D721Med (cell line): Measurements from ENCODE around the gene RPL10.

Experiments used
- DNase-seq: peaks from one replicate; pipeline ENCODE4 v3.0.0; 2011; ENCODE audit warnings: low spot score; ENCODE audit not compliant: insufficient read length
- FAIRE-seq: peaks from 2 replicates; lab custom pipeline; 2011; peaks lifted over from hg19 to GRCh38; lab: Jason Lieb, UNC
- TF ChIP-seq, protein P1 (sequence below): IDR thresholded peaks from 2 replicates; pipeline ENCODE4 v1.5.1; 2012; ENCODE audit warnings: mild to moderate bottlenecking, control low read depth; ENCODE audit not compliant: insufficient read depth; ENCODE audit errors: missing control alignments

The RPL10 gene

DNA sequence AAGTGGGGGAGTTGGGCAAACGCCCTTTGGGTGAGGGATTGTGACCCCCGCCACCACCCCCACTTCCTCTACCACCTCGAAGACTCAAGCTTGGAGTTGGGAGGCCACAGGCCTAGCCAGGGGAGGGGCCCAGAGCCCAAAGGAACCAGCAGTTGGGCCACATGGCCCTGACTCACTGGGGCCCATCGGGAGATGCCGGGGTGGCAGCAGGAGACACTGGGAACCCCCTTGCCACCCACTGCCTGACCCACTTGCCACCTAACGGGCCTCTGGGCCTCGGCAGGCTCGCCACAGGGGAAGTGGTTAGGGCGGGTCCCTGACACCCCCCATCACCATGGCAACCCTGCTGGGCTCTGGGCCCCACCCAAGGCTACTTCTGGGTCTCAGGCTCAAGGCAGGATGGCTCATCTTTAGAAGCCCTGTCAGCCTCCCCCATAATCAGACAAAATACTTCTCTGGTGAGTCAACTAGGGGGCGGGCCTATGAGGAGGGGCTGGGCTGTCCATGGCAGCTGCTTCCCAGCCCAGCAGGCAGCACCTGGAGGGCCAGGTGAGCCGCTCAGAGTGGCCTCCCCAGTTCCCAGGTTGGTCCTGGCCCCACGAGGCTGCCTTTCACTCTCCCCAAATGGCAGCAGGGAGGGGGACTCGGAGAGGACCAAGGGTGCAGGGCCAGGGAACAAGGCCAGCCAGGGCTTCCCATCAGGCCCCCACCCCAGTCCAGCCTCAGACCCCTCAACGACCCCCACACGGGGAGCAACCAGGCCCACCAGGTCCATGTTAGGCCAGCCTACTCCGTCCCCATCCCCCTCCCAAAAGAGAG is 29.3 kb upstream of the RPL10 start:
- FAIRE-seq (no peak), DNase-seq (no peak)
- TF ChIP-seq, protein P1, sequence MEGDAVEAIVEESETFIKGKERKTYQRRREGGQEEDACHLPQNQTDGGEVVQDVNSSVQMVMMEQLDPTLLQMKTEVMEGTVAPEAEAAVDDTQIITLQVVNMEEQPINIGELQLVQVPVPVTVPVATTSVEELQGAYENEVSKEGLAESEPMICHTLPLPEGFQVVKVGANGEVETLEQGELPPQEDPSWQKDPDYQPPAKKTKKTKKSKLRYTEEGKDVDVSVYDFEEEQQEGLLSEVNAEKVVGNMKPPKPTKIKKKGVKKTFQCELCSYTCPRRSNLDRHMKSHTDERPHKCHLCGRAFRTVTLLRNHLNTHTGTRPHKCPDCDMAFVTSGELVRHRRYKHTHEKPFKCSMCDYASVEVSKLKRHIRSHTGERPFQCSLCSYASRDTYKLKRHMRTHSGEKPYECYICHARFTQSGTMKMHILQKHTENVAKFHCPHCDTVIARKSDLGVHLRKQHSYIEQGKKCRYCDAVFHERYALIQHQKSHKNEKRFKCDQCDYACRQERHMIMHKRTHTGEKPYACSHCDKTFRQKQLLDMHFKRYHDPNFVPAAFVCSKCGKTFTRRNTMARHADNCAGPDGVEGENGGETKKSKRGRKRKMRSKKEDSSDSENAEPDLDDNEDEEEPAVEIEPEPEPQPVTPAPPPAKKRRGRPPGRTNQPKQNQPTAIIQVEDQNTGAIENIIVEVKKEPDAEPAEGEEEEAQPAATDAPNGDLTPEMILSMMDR = no peak

DNA sequence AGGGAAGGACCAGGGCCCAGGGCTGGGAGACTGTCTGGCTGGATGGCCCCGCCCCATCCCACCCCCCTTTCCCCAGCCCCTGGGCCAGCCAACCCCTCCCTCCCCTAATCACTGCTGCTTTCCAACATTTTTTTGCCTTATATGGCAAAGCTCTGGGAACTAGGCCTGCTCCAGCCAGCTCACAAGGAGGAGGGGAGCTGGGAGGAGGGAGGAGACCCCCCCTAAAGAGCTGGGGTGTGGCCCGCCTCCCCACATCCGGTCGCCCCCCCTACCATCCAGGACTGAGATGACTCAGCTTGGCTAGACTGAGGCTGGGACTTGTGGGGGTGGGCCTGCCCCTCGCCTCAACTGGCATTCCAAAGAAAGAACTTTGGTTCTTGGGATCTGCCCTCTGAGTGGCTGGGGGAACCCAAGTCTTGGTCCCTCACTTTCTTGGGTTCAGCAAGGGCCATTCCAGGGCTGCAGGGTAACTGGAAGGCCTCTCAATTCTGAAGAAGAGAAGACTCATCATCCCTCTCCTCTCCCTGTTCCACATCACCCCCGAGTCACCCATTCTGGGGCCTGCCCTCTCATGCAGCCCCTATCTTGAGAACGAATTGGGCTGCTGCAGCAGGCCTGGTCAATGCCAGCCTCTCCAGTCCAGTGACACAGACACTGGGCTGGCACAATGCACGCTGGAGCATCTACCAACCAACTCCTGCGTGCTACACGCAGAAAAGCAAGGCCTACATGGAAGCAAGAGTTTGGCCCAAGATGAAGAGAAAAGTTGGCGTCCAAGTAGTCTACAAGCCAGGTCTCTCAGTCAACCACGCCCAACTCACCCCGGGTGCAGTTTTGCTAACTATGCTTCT is 28.5 kb upstream of the RPL10 start:
- TF ChIP-seq, protein P1 = no peak
- FAIRE-seq (no peak), DNase-seq (no peak)

DNA sequence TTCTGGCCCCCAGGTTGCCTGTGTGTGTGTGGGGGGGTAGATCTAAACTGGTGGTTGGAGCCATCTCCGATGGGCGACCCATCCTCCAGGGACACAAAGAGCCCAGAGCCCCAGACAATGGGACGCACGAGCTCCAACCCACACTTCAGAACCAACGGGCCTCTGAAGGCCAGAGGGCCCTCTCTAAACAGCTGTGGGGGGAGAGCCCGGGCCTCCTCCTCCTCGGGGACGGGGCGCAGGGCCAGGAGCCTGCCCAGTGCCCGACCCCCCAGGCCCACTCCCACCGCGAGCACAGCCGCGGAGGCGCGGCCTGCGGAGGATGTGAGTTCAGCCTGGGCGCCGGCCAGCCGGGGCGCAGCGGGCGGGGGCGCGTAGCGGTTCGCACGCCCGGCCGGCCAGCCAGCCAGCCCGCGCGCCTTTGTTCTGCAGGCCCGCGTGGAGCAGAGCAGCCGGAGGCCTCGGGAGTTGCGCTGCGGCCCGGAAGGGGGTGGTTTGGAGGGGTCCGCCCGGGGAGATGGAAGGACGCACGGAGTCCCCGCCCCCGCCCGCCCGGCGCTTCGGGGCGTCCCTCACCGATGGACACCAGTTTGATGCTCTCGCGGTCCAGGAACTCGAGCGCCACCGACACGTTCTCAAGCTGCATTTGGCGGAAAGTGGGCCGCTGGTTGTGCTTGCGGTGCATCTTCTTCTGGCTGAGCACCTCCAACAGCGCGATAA is 27.7 kb upstream of the RPL10 start:
- FAIRE-seq (no peak), DNase-seq (no peak)
- TF ChIP-seq, protein P1 = no peak

DNA sequence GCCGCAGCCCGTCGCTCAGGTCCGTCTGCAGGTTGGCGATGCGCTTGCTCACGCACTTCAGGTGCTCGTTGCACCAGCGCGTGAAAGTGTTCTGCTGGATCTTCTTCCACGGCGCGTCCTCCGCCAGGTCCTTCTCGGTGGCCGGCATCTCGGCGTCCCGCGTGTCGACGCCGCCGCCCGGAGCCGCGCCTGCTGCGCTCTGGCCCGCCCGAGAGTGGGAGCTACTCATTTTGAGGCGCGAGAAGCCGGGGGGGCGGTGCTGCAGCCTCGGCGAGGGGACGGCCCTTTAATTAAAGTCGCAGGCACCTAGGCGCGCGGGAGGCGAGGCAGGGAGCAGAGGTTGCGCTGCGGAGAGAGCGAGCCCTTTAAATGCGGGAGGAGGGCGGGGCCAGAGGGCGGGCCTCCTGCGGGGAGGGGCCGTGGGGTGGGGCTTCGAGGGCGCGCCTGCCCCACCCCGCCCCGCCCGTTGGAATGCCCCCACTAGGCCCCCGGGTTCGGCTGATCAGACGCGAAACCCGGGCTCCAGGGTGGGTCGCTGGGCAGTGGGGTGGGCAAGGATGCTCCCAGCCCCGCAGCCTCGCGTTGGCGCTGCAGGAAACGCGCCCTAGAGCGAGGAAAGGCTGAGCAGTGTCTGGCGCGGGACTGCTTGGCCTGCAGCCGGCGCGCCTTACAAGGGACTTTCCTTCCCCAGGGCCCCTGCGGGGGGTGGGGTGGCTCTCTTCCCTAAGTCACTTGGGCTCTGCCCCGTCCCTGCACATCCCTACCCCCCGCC is 27.0 kb upstream of the RPL10 start:
- DNase-seq (peak; percentile 71), FAIRE-seq (no peak)
- TF ChIP-seq, protein P1 = no peak

DNA sequence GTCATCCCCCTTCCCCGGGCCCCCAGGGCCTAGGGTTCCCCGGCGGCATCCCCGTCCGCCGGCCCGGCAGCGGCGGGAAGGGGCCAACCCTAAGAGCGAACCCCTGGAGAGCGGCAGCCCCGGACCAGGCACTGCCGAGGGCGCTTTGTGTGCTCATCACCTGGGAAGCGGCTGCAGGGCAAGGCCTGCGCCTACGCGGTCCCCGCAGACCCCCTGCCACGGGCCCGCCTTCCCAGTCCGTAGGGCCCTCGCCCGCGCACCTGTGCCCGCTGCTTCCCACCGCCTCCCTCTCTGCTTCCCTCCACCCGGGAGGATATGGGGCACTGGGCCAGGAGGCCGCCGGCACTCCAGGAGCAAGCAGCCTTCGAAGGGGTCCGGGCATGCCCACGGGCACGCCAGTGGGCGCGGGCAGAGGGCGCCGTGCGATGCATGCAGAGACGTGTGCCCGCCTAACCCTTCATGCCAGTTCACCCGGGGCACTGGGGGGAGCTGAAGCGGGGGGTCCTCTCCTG is 26.3 kb upstream of the RPL10 start:
- FAIRE-seq = no peak
- TF ChIP-seq, protein P1 = no peak
- DNase-seq = no peak

DNA sequence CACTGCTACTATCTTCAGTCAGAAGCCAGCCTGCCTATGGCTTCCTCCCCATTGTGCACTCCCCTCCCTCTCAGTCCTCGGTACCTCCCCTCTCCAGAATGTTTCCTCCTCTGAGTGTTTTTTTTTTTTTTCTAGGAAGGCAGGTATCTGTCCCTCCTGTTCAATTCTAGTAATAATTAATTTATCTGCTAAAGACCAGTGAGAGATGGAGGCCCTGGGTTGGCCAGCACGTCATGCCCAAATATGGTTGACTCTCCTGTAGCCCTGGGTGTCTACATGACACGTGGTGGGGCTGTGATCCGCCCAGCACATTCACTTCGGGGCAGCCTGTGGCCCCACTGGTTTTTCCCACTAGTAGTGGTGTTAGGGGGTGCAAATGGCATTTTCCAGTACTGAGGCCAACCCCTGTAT is 25.6 kb upstream of the RPL10 start:
- TF ChIP-seq, protein P1 = no peak
- FAIRE-seq = no peak
- DNase-seq = no peak
